ENCODE results near the gene CFLAR.
A peak's percentile ranks its signal among the peaks of the same experiment; 100 is the strongest.
"Not testable (repeated sequence)": the region's sequence is repeated elsewhere in the genome, so short reads cannot be mapped to it uniquely, and the experiment has no call there.

The CFLAR gene

DNA sequence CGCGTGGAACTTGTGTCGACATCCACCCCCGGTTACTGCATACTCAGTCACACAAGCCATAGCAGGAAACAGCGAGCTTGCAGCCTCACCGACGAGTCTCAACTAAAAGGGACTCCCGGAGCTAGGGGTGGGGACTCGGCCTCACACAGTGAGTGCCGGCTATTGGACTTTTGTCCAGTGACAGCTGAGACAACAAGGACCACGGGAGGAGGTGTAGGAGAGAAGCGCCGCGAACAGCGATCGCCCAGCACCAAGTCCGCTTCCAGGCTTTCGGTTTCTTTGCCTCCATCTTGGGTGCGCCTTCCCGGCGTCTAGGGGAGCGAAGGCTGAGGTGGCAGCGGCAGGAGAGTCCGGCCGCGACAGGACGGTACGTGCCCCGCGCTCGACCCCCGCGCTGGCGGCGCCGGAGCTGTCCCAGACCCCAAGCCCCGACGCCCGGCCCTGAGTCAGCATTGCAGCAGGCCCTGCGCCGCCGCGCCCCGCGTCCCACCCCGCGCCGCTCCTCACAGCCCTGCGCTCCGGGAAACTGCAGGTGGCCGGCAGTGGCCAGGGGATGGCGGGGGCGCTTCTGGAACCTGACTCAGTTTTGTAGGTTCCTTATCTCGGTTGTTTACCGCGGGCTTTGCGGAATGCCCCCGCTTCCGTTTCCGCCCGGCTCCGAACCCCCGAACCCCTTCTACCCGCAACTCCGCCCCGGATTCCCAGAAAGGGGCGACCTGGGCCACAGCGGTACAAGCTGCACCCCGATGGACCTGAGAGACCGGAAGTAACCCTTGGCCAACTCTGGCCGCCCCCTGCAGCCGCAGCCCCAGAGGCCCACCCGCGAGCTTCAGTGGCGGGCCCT lies at the start of gene CFLAR:
Gene CFLAR, plus strand, starts transcription at position 50 of the 844 bp plus-strand sequence. CDS start 13,702 bp downstream, outside the sequence.
- peak; percentile 60 for DNase-seq (ENCODE audit: insufficient read length, low spot score)
- FAIRE-seq: no peak

DNA sequence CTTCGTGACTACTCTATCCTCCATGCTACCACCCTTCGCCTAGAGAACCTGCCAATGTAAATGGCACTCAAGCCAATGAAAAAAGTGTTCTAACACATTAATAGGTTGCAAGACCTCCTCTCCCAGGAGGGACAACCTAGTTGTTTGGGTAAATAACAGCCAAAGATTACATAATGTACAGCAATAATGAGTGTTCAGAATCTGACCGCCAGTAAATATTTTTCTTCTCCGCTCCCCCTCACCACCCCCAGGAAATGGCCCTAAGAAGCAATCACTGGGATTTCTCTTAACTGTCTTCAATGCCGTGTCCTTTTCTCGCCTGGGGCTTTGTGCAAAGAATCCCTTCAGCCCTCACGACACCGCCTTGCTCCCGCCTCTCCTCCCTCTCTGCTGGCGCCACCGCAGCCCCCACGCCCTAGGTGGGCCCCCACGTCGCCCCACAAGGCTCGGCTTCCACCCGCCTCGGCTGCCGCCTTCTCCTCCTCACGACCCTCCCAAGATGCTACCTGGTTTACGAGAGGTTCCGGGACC lies 45.0 kb upstream of the CFLAR start:
- no peak for DNase-seq (ENCODE audit: insufficient read length, low spot score)
- no peak for FAIRE-seq

DNA sequence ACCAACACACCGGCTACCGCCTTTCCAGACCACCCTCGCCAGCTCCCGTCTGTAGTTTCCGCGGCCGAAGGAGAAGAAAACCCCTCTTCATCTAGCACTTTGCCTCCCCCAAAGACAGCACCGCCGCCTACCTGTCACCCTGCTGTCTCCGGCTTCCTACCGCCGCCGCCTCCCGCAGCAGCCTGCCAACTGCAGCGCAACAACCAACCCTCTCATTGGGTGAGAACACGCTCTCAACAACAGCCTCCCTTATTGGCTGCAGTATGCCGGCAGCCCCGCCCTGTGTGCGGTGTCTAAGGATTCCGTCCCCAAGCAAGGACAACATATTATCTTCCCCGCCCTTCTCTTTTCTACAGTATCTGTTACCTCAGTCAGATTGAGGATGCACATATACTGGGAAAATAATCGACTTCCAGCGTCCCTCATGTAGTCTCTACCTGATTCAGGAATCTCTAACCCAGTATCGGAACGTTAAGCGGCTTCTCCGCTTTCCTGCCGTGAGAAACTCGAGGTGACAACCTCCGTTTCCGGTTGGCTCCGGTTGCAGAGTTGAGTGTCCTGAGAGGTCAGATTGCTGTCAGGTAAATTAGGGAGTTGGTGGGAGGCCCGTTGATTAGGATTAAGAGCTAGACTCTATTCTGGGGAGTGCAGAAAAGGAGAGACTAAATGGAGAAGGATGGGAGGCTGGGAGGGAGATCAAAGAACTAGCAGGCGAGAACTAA lies 44.3 kb upstream of the CFLAR start, which contains the start of the genes HYCC2 and NDUFB3:
Gene HYCC2, minus strand, starts transcription at position 193 of the 722 bp plus-strand sequence. CDS start 47,662 bp downstream, outside the sequence.
Gene NDUFB3, plus strand, starts transcription at position 523 of the 722 bp plus-strand sequence. CDS start 6,882 bp downstream, outside the sequence.
- FAIRE-seq: peak; percentile 98

DNA sequence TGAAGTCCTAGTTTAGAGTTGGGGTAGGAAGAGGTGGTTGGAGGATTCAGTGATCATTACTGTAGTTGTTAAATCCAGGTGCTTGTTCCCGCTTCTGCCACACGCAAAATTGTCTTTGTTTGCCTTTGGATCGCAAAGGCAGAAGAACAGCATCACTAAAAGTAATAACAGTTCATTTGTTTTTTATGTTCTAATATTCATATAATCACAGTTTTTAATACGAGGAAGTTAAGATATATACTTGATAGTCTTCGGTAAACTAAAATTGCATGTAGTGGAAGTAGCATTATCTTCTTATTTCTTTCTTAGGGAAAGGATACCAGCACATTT lies 43.8 kb upstream of the CFLAR start:
- DNase-seq (ENCODE audit: insufficient read length, low spot score) (no peak), FAIRE-seq (no peak)

More for the DNA sequence above, 44.3 kb upstream of the CFLAR start, which contains the start of the genes HYCC2 and NDUFB3:
- peak; percentile 97 for DNase-seq (ENCODE audit: insufficient read length, low spot score)

DNA sequence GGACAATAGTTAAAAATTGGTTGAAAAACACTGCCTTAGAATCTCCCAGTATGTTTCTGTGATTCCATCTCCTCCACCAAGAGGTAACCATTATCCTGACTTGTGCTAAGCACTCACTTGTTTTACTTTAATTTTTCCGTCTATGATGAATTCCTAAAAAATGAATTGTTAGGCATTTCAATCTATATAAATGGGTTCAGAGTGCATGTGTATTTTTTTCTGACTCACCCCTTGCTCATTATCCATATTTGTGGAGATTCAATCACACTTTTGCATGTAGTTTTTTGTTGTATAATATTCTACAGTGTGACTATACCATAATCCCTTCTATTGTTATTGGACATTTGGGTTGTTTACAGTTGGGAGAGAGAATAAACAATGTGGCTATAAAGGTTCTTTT lies 42.9 kb upstream of the CFLAR start:
- DNase-seq (ENCODE audit: insufficient read length, low spot score): no peak
- no peak for FAIRE-seq

DNA sequence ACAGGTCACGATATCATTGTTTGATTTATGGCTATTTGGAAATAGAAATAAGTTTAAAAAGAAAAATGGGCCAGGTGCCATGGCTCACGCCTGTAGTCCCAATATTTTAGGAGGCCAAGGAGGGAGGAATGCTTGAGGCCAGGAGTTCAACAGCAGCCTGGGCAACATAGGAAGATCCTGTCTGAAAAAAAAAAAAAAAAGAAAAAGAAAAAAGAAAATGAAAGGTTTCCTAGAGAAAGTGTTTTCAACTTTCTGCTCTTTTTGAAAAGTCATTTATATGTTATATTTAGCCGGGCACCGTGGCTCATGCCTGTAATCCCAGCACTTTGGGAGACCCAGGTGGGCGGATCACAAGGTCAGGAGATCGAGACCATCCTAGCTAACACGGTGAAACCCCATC lies 41.0 kb upstream of the CFLAR start:
- FAIRE-seq (no peak), DNase-seq (ENCODE audit: insufficient read length, low spot score) (no peak)

DNA sequence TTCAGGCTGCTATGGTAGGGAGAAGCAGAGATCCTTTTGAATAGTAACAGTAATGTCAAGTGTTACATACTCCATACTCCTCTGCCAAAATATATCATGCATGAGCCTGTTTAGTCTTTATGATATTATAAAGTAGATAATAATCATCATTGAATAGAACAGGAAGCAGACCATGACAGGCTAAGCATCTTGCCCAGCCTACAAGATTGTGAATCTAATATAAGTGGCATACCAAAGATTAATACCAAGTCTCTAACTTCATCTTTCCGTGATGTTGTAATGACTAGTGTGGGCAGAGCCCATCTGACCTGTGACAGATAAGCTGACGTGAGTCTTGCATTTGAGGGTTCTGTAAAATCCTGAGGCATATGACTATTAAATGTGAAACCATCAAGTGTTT lies 31.1 kb upstream of the CFLAR start:
- FAIRE-seq: no peak

DNA sequence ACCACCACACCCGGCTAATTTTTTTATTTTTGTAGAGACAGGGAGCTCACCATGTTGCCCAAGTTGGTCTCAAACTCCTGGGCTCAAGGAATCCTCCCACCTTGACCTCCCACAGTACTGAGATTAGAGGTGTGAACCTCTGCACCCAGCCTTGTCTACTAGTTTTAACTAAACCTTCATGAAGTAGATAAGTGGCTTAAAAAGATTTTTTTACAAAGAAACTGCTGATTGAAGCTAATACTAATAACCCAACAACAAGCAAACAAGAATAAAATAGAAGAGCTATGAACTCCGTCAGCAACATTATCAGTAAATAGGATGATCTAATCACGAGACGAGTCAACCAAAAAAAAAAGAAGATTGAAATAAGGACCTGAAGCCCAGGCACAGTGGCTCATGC lies 25.4 kb upstream of the CFLAR start:
- FAIRE-seq (no peak), DNase-seq (ENCODE audit: insufficient read length, low spot score) (no peak)

More for the DNA sequence above, 31.1 kb upstream of the CFLAR start:
- no peak for DNase-seq (ENCODE audit: insufficient read length, low spot score)

DNA sequence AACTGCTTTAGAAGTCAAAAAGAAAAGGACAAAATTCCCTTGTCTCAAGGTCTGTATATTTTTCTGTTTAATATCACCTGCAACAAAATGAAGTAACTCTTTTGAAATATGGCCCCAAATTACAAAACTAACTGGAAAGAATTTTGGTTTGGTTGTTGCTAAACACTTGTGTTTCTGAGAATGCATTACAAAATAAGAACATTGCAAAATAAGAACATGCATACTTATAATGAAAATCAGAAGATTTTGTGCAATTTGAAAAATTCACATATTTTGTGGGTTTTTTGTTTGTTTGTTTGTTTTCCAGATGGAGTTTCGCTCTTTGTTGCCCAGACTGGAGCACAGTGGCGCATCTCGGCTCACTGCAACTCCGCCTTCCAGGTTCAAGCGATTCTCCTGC lies 22.4 kb upstream of the CFLAR start:
- FAIRE-seq (no peak), DNase-seq (ENCODE audit: insufficient read length, low spot score) (no peak)

DNA sequence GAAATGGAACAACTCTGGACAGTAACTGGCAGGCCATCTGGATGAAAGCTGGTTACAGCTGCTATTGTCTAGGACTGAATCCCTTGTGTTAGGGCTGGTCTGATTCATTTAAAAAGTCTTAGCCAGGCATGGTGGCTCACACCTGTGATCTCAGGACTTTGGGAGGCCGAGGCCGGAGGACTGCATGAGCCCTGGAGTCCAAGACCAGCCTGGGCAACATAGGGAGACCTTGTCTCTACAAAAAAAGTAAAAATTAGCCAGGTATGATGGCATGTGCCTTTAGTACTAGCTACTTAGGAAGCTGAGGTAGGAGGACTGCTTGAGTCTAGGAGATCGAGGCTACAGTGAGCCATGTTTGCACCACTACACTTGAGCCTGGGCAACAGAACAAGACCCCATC lies 15.5 kb upstream of the CFLAR start:
- no peak for DNase-seq (ENCODE audit: insufficient read length, low spot score)
- no peak for FAIRE-seq

DNA sequence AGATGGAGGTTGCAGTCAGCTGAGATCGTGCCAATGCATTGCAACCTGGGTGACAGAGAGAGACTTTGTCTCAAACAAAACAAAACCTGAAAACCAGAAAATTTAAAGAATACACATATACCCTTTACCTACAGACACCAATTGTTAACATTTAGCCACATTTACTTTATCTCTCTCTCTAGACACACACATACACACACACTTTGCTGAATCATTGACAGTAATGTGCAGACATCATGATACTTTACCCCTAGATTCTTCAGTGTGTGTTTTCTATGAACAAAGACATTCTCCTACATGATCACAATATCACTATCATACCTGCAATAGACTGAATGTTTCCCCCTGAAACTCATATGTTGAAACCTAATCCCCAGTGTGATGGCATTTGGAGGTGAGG lies 10.2 kb upstream of the CFLAR start:
- DNase-seq (ENCODE audit: insufficient read length, low spot score) (no peak), FAIRE-seq (no peak)

DNA sequence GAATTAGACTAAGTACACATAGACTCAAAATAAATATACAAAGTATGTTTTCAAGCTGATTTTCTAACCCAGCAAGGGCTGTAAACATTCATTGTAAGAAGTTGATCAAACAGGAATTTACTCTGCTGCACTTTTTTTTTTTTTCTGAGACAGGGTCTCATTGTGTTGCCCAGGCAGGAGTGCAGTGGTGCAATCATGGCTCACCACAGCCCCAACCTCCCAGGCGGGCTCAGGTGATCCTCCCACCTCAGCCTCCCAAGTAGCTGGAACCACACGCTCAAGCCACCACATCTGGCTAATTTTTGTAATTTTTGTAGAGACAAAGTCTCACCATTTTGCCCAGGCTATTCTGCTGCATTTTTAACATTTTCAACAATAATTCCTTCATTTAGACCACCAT lies 8.3 kb upstream of the CFLAR start:
- DNase-seq (ENCODE audit: insufficient read length, low spot score) (no peak), FAIRE-seq (no peak)

DNA sequence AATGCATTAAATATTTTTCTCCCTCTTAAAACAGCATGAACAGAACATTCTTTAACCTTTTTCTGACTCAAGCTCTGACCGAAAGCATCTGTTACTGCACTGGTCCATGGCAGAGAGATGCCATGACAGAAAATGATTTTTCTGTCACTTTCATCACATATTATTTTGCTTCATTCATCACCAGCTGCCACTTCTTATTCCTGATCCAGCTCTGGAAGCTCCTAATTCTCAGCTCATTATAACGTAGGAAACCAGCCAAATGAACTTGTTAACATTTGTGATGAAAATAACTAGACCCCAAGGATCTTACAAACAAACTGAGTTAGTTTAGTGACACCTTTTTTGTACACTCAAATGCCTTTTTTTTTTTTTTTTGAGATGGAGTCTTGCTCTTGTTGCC lies 7.6 kb upstream of the CFLAR start:
- FAIRE-seq (no peak), DNase-seq (ENCODE audit: insufficient read length, low spot score) (no peak)

DNA sequence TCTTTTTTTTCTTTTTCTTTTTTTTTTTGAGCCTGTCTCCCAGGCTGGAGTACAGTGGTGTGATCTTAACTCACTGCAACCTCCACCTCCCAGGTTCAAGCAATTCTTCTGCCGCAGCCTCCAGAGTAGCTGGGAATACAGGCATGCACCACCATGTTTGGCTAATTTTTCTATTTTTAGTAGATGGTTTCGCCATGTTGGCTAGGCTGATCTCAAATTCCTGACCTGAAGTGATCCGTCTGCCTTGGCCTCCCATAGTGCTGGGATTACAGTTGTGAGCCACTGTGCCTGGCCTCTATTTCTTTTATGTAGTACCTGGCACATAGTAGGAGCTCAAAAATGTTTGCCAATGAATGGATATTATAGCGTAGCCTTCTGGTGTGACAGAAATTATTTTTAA lies 6.8 kb upstream of the CFLAR start:
- no peak for DNase-seq (ENCODE audit: insufficient read length, low spot score)
- no peak for FAIRE-seq

DNA sequence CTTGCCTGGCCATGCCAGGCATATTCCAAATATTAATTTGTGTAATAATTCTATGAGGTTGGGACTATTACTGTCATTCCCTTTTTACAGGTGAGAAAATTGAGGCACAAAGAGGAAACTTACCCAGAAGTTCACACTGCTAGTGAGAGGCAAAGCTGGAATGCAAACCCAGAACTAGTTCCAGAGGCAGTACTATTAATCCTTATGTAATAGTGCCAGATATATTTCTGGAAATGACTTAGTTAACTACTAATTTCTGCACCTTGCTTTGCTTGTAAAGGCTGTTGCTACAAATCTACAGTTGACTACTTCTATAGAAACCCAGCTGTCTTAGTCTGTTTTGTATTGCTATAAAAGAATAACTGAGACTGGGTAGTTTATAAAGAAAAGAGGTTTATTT lies 5.3 kb upstream of the CFLAR start:
- no peak for DNase-seq (ENCODE audit: insufficient read length, low spot score)
- no peak for FAIRE-seq

DNA sequence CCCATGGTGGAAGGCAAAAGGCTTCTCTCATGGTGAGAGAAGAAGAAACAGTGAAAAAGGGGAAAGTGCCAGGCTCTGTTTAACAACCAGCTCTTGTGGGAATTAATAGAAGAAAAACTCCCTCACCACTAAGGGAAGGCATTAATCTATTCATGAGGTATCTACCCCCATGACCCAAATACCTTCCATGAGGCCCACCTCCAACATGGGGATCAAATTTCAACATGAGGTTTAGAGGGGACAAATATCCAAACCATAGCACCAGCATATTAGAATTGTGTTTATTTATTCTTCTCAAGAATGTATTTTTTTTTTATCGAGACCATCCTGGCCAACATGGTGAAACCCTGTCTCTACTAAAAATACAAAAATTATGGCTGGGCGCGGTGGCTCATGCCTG lies 4.9 kb upstream of the CFLAR start:
- DNase-seq (ENCODE audit: insufficient read length, low spot score): no peak
- FAIRE-seq: no peak

DNA sequence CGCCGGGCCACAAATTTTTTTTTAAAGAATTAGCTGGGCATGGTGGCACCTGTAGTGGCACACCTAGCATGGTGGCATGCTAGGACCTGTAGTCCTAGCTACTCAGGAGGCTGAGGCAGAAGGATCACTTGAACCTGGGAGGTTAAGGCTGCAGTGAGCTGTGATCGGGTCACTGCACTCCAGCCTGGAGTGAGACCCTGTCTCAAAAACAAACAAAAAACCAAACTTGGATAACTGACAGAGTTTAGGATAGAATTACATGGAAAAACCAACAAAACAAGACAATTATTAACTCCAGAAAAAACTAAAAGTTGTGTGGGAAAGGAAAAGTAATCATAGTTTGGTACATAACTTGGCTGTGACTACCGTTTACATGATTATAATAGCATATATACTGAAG lies 1.6 kb upstream of the CFLAR start:
- no peak for DNase-seq (ENCODE audit: insufficient read length, low spot score)
- no peak for FAIRE-seq

DNA sequence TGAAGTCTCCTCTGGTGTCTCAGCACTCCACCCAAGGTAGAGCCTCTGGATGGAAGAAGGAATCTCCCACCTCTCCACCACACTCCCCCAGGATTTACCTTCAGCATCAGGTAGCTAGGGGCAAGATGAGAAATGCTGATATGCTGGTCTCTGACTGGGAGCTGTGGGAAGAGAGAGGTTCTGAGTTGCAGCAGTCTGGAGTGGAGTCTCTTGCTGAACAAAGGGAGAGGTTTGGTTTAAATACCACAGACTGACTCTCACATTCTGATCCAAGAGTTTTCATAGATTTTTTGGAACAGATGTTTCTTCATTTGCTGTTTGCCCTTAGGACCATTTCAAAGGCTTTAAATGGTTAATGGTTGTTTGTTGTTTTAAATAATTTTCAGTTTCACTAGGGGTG lies 1.1 kb upstream of the CFLAR start:
- FAIRE-seq (no peak), DNase-seq (ENCODE audit: insufficient read length, low spot score) (no peak)

DNA sequence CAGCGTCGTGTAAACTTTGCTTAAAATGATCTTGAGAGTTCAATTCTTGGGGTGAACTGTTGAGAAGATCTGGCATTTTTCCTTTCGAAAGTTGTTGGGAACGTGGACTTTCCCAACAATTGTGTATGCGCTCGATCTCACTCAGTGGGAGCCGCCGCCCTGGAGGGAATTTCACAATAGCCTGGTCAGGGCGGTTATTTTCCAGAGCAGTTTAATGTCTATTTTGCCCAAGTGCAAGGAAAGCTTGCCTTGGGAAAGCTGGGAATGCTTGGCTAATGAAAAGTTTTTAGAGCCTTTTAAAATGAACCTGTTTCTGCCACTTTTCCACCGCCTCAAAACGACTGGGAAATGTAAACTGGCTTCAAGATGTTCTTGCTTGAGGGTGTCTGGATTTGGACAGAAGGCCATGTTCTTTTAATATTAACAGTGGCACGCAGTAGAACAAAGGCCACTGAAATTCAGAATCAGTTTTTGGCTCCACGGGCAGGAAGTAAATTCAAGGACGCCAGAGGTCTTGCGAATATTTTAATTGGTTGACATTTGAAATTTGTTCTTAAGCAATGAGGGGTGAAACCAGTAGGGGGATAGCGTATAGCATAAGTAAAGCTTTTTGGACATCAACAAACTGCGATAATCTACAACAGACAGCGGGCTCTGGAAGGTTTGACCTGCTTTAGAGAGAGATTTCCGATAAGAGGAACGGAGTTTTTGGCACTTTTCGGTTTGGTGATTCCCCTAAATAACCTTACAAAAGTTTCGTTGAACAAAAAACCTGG lies 1.2 kb downstream of the CFLAR start:
- no peak for FAIRE-seq

DNA sequence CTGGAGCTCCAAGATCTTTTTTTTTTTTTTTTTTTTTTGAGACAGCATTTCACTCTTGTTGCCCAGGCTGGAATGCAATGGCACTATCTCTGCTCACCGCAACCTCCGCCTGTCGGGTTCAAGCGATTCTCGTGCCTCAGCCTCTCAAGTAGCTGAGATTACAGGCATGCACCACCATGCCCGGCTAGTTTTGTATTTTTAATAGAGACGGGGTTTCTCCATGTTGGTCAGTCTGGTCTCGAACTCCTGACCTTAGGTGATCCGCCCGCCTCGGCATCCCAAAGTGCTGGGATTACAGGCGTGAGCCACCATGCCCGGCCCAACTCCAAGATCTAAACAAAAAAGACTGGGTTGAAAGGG lies 1.8 kb downstream of the CFLAR start:
- FAIRE-seq: not testable (repeated sequence)

More for the DNA sequence above, 1.2 kb downstream of the CFLAR start:
- no peak for DNase-seq (ENCODE audit: insufficient read length, low spot score)

More for the DNA sequence above, 1.8 kb downstream of the CFLAR start:
- DNase-seq (ENCODE audit: insufficient read length, low spot score): not testable (repeated sequence)
